ENCODE data around the gene TEAD1.

The TEAD1 gene

DNA sequence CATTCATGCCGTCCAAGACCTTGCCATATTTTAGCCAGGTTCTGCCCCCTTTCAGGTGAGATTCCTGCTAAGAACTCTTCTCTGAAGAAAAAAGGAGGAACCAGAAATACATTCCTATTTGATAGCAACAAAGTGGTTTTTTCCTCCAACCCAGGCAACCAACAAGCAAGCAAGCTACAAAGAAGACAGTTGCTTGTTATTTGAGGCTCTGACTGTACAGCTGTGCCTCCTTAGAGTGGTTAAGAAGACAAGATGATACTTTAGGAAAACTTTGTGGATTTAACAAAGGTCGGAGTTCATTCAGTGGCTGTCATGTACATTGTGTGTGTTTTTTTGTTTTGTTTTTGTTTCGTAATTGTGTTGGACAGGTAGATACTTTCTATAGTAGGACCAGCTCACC lies 21.7 kb downstream of the TEAD1 start:
- in situ Hi-C loops (cut with MboI; ENCODE audit: low sequenced_read_pairs, unreplicated experiment): no loop called here
- DNase-seq (ENCODE audit: low spot score): no peak
- no peak for TF ChIP-seq CTCF (IDR thresholded peaks at IDR 0.05; ENCODE audit: borderline replicate concordance, control extremely low read depth, extremely low read depth, insufficient read depth, missing control alignments)

DNA sequence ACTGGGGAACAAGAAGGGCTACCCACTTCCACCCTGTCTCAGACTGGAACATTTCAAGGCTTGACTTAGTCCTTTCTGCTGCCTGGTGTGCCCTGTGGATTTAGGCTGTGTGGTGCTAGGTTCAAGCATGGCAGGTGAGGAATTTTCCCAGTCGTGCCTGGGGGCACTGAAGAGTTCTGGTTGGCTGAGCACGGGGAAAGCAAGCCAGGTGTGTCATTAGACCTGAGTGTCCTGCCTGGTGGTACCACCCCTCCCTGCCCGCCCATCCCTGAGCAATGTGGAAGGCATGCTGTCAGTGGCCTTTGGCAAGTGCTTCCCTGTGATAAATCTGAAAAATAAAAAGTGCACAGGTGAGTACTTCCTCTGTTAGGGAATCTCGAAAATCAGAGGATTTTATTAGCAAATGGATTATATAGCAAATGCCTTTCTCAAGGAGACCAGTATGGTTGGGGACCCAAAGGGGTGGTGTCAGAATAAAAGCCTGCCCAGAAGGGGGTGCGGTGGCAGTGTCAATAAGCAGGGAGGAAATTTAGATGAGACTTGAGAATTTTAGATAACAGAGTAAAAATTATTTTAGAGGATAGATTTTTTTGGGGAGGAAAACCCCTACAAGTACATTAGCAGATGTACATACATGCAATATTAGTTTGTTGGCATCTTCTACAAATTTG lies 22.8 kb downstream of the TEAD1 start:
- in situ Hi-C loops (cut with MboI; ENCODE audit: low sequenced_read_pairs, unreplicated experiment): no loop called here
- no peak for TF ChIP-seq CTCF (IDR thresholded peaks at IDR 0.05; ENCODE audit: borderline replicate concordance, control extremely low read depth, extremely low read depth, insufficient read depth, missing control alignments)
- DNase-seq (ENCODE audit: low spot score): no peak

DNA sequence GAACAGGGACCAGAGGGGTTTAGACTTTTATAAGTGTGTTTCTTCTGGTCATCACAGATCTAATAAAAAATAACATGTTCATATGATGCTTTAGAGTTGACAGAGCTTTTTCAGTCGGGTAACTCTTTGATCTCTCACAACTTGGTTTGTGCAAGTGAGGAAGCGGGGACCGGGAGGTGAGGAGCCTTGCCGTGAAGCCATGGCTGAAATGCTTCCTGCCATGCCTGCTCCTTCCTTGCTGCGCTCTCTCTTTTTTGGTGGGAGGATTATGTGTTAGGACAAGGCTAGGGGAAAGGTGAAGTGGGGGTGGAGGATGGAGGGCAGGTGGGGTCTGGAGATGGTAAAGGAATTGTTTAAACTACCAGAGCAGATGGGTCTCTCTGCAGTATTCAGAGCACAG lies 23.8 kb downstream of the TEAD1 start:
- no peak for DNase-seq (ENCODE audit: low spot score)
- in situ Hi-C loops (cut with MboI; ENCODE audit: low sequenced_read_pairs, unreplicated experiment): no loop called here
- no peak for TF ChIP-seq CTCF (IDR thresholded peaks at IDR 0.05; ENCODE audit: borderline replicate concordance, control extremely low read depth, extremely low read depth, insufficient read depth, missing control alignments)

- DNase-seq (ENCODE audit: low spot score): no peak
- TF ChIP-seq CTCF (IDR thresholded peaks at IDR 0.05; ENCODE audit: borderline replicate concordance, control extremely low read depth, extremely low read depth, insufficient read depth, missing control alignments): no peak
- in situ Hi-C loops (cut with MboI; ENCODE audit: low sequenced_read_pairs, unreplicated experiment): no loop called here
Observed at GRCh38 chr11:12701811-12702592, 27.8 kb downstream of the TEAD1 start.

DNA sequence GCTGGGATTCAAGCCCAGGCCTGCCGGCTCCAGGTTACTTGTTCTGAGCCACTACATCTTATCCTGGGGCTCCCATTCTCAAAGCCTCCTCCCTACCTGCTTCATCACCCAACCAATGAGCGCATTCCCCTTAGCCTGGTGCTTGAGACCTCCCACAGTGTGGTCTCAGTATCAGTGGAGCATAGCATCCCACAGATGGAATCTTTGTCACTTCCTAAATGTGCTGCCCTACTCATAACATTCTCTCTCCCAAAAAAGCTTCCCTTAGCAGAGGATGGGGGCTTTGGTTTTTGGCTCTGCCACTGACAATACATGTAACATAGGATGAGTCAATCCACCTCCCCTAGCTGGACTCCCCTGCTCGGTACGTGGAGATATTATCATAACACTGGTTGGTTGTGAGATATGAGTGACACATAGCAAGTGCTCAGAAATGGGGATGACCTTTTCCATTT lies 28.8 kb downstream of the TEAD1 start:
- DNase-seq (ENCODE audit: low spot score): no peak
- in situ Hi-C loops (cut with MboI; ENCODE audit: low sequenced_read_pairs, unreplicated experiment): no loop called here

DNA sequence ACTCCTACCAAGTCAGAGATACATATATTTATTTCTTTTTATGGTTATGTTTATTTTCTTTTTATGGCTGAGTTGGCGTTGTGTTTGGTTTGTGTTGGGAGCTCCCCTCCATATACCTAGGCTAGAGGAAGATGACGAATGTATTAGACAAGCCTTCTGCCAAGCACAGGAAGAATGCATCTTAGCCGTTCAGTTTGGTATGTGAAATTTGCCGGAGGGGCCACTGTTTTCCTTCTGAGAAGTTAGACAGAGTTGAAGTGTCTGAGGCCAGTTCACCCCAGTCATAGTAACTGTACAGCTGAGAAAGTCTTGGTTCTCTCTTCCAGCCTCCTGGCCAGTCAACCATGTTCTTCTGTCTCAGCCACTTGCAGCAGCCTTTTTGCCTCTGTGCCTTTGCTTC lies 29.8 kb downstream of the TEAD1 start:
- in situ Hi-C loops (cut with MboI; ENCODE audit: low sequenced_read_pairs, unreplicated experiment): no loop called here

More for the DNA sequence above, 28.8 kb downstream of the TEAD1 start:
- no peak for TF ChIP-seq CTCF (IDR thresholded peaks at IDR 0.05; ENCODE audit: borderline replicate concordance, control extremely low read depth, extremely low read depth, insufficient read depth, missing control alignments)

More for the DNA sequence above, 29.8 kb downstream of the TEAD1 start:
- TF ChIP-seq CTCF (IDR thresholded peaks at IDR 0.05; ENCODE audit: borderline replicate concordance, control extremely low read depth, extremely low read depth, insufficient read depth, missing control alignments): no peak
- DNase-seq (ENCODE audit: low spot score): no peak
